PC-3 (cell line): ENCODE results near the gene ITPR3. TPM values are rescaled to one million over a fixed set of nuclear protein-coding genes. Genes with fewer than 3 reads are reported as not detected.

Experiments used
- ATAC-seq: fragments of 200-7000 bp; cut with Tn5 transposase; 2 replicates; pipeline ENCODE4 v1.9.1; 2020; ENCODE audit warnings: mild to moderate bottlenecking, moderate library complexity
- BruUV-seq: library from RNA; stranded (reverse); fragments of 400-500 nt; replicated peaks from 2 replicates; lab custom pipeline; 2021; lab: Mats Ljungman, UMichigan
- CTCF ChIA-PET: fragments of 300-600 bp; sonication (Branson Sonifier 250); formaldehyde crosslinking; loops from one replicate; lab custom pipeline; 2022; ENCODE audit warnings: antibody characterized with exemption; lab: Charles Lee
- POLR2A ChIA-PET: fragments of 300-600 bp; sonication (Branson Sonifier 250); formaldehyde crosslinking; loops from one replicate; lab custom pipeline; 2022; ENCODE audit warnings: antibody characterized with exemption; ENCODE audit not compliant: unreplicated experiment; lab: Charles Lee
- DNase-seq: peaks from one replicate; pipeline ENCODE4 v3.0.0-alpha.2; 2015
- H2AFZ ChIP-seq: fragments of 300-600 bp; sonication (generic); 2 replicates; pipeline ENCODE4 v1.6.0; 2016; ENCODE audit warnings: antibody characterized with exemption, low read length
- H3F3A ChIP-seq: fragments of 300-600 bp; sonication (generic); one replicate; pipeline ENCODE4 v1.6.0; 2017; ENCODE audit warnings: antibody characterized with exemption, low read length, control low read depth, mild to moderate bottlenecking; ENCODE audit not compliant: unreplicated experiment
- H3K27ac ChIP-seq: fragments of 300-600 bp; sonication (generic); 2 replicates; pipeline ENCODE4 v1.5.1; 2016; ENCODE audit warnings: mild to moderate bottlenecking, low read length
- H3K27me3 ChIP-seq: fragments of 300-600 bp; sonication (generic); 2 replicates; pipeline ENCODE4 v1.6.1; 2016; ENCODE audit warnings: low read length, mixed read lengths
- H3K36me3 ChIP-seq: fragments of 300-600 bp; sonication (generic); 2 replicates; pipeline ENCODE4 v1.6.1; 2016; ENCODE audit warnings: low read depth, mixed run types, low read length, mixed read lengths
- H3K4me1 ChIP-seq: fragments of 300-600 bp; sonication (generic); 2 replicates; pipeline ENCODE4 v1.5.1; 2016; ENCODE audit warnings: low read length; ENCODE audit not compliant: insufficient read depth
- H3K4me2 ChIP-seq: fragments of 300-600 bp; sonication (generic); 2 replicates; pipeline ENCODE4 v1.6.0; 2016; ENCODE audit warnings: low read length
- H3K4me3 ChIP-seq: fragments of 300-600 bp; sonication (generic); 2 replicates; pipeline ENCODE4 v1.5.1; 2016; ENCODE audit warnings: mild to moderate bottlenecking, low read length, mixed read lengths
- H3K79me2 ChIP-seq: fragments of 300-600 bp; sonication (generic); 2 replicates; pipeline ENCODE4 v1.6.1; 2017; ENCODE audit warnings: low read length, mixed read lengths
- H3K9ac ChIP-seq: fragments of 300-600 bp; sonication (generic); 2 replicates; pipeline ENCODE4 v1.6.0; 2016; ENCODE audit warnings: mild to moderate bottlenecking, low read length
- H3K9me2 ChIP-seq: fragments of 300-600 bp; sonication (generic); replicated peaks from 2 replicates; pipeline ENCODE4 v1.6.1; 2016; ENCODE audit warnings: mixed run types, low read length, mixed read lengths
- H3K9me3 ChIP-seq: fragments of 300-600 bp; sonication (generic); 2 replicates; pipeline ENCODE4 v1.6.1; 2016; ENCODE audit warnings: low read length, mixed read lengths
- H4K20me1 ChIP-seq: fragments of 300-600 bp; sonication (generic); 2 replicates; pipeline ENCODE4 v1.6.1; 2016; ENCODE audit warnings: low read length, mixed read lengths
- EZH2 ChIP-seq: fragments of 300-600 bp; sonication (generic); IDR thresholded peaks from one replicate; pipeline ENCODE4 v1.6.1; 2017; ENCODE audit warnings: antibody characterized with exemption, mild to moderate bottlenecking, low read length; ENCODE audit not compliant: unreplicated experiment
- EZH2phosphoT487 ChIP-seq: fragments of 300-600 bp; sonication (generic); IDR thresholded peaks from 2 replicates; pipeline ENCODE4 v1.6.1; 2018; ENCODE audit warnings: mild to moderate bottlenecking, antibody characterized with exemption, low read length, borderline replicate concordance
- intact Hi-C: fragments of 100-400 bp; cut with micrococcal nuclease; formaldehyde crosslinking; loops from 2 replicates; pipeline ENCODE4 v1.9.0; 2023
- total RNA-seq: library from RNA; depleted of rRNA; stranded (reverse); fragments of >200 nt; gene quantifications from 2 replicates; pipeline ENCODE4 v1.2.3, GENCODE V29; 2014
- TF ChIP-seq, protein P1 (sequence below): fragments of 300-600 bp; sonication (generic); conservative IDR thresholded peaks from 2 replicates; pipeline ENCODE4 v1.5.1; 2017; ENCODE audit warnings: antibody characterized with exemption, low read depth, mild to moderate bottlenecking, low read length

Gene ITPR3
- total RNA-seq, 1 experiment from 2014 or later = 41.8 TPM

- Histone ChIP-seq H3K36me3 (peaks cover 22% of the 10 kb centered on the region; the same call in 1 of the 2 replicates), H2AFZ (no peak overlapping the region), H3K27me3 (no peaks in the 10 kb centered on the region), H3K4me3 (peak overlapping the region; percentile 86; the same call in 1 of the 2 replicates), H3K4me1 (peaks cover 23% of the 10 kb centered on the region), H3K4me2 (peak overlapping the region; percentile 93), H3K79me2 (peaks cover 39% of the 10 kb centered on the region), H3F3A (no peaks in the 10 kb centered on the region), H3K27ac (no peak overlapping the region), H3K9me2 (no peaks in the 10 kb centered on the region), H4K20me1 (no peaks in the 10 kb centered on the region), H3K9me3 (no peaks in the 10 kb centered on the region), H3K9ac (no peak overlapping the region)
- DNase-seq (no peak), ATAC-seq (no peak)
- no TSS peak for BruUV-seq
- TF ChIP-seq, protein P1, sequence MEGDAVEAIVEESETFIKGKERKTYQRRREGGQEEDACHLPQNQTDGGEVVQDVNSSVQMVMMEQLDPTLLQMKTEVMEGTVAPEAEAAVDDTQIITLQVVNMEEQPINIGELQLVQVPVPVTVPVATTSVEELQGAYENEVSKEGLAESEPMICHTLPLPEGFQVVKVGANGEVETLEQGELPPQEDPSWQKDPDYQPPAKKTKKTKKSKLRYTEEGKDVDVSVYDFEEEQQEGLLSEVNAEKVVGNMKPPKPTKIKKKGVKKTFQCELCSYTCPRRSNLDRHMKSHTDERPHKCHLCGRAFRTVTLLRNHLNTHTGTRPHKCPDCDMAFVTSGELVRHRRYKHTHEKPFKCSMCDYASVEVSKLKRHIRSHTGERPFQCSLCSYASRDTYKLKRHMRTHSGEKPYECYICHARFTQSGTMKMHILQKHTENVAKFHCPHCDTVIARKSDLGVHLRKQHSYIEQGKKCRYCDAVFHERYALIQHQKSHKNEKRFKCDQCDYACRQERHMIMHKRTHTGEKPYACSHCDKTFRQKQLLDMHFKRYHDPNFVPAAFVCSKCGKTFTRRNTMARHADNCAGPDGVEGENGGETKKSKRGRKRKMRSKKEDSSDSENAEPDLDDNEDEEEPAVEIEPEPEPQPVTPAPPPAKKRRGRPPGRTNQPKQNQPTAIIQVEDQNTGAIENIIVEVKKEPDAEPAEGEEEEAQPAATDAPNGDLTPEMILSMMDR = no peak
- TF ChIP-seq EZH2 = no peak
- TF ChIP-seq EZH2phosphoT487 = no peak
- CTCF ChIA-PET = no interaction called here
- intact Hi-C loops = no loop called here
- POLR2A ChIA-PET = no interaction called here
Observed at GRCh38 chr6:33709605-33710295, 88.6 kb downstream of the ITPR3 start.

DNA sequence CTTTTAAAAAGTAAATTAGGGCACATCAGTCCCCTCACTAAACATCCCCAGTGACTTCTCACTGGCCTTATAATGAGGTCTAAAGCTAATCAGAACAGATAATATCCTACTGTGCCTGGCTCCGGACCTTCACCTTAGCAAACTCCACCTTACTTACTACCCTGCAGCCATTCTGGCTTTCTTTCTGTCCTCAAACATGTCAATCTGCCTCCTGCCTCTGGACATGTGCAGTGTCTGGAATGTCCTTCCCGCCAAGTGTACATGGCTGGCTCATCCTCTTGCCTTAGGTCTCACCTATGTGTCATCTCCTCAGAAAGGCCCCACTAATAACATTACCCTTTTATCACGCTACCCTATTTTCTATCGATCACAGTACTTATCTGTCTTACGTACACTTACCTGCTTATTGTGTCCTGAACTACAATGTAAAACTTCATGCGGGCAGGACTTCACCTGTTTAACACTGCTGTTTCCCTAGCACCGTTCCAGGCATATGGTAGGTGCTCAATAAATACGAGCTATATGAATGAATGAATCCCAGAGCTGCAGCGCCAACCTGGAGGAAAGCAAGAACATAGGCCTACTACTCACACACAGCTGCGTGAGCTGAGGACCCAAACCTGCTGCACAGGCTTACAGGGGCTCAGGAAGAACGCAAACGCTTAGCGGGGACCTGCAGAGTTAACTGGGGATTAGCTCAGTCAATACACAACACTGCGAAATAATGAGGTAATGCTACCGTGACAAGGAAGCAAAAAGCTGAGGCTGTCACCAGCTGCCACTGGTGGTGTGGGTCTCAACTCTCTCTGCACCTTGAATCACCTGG is 89.4 kb downstream of the ITPR3 start:
- H3F3A ChIP-seq = no peaks in the 10 kb centered on the region
- H3K27ac ChIP-seq = peak overlapping the region; percentile 90
- H4K20me1 ChIP-seq = no peaks in the 10 kb centered on the region
- H3K79me2 ChIP-seq = peaks cover 39% of the 10 kb centered on the region
- ATAC-seq (no peak), DNase-seq (no peak)
- H2AFZ ChIP-seq = peak overlapping the region; percentile 97; the same call in 1 of the 2 replicates
- no peaks in the 10 kb centered on the region for H3K27me3 ChIP-seq
- no peaks in the 10 kb centered on the region for H3K9me3 ChIP-seq
- peak overlapping the region; percentile 99 for H3K9ac ChIP-seq
- no peaks in the 10 kb centered on the region for H3K9me2 ChIP-seq
- peaks cover 22% of the 10 kb centered on the region; the same call in 1 of the 2 replicates for H3K36me3 ChIP-seq
- BruUV-seq = no TSS peak
- intact Hi-C loops = loop anchor here (1.0 kb wide), 1 partner anchor 52 kb away; no protein-coding TSS in a partner anchor
- POLR2A ChIA-PET = no interaction called here
- peak overlapping the region; percentile 93 for H3K4me2 ChIP-seq
- TF ChIP-seq EZH2phosphoT487 = no peak
- TF ChIP-seq, protein P1 = no peak
- no peak for TF ChIP-seq EZH2
- peak overlapping the region; percentile 86 for H3K4me3 ChIP-seq
- H3K4me1 ChIP-seq = peaks cover 23% of the 10 kb centered on the region
- CTCF ChIA-PET = interaction anchor here (1.7 kb wide), 1 partner anchor 121 kb away, joined by 10 read pairs; no protein-coding TSS in a partner anchor
